DND-41 (cell line): ENCODE results near the gene BCAS3.

Experiments
- CTCF ChIP-seq: IDR thresholded peaks from 2 replicates; pipeline ENCODE4 v1.5.1; 2012; ENCODE audit warnings: borderline replicate concordance, low read length, moderate library complexity, mild to moderate bottlenecking; ENCODE audit not compliant: poor library complexity, severe bottlenecking; ENCODE audit errors: extremely low read depth
- EZH2 ChIP-seq: IDR thresholded peaks from 3 replicates; pipeline ENCODE4 v1.6.1; 2012; ENCODE audit warnings: borderline replicate concordance, low read depth, mild to moderate bottlenecking, moderate library complexity, low read length, inconsistent platforms; ENCODE audit not compliant: severe bottlenecking

DNA sequence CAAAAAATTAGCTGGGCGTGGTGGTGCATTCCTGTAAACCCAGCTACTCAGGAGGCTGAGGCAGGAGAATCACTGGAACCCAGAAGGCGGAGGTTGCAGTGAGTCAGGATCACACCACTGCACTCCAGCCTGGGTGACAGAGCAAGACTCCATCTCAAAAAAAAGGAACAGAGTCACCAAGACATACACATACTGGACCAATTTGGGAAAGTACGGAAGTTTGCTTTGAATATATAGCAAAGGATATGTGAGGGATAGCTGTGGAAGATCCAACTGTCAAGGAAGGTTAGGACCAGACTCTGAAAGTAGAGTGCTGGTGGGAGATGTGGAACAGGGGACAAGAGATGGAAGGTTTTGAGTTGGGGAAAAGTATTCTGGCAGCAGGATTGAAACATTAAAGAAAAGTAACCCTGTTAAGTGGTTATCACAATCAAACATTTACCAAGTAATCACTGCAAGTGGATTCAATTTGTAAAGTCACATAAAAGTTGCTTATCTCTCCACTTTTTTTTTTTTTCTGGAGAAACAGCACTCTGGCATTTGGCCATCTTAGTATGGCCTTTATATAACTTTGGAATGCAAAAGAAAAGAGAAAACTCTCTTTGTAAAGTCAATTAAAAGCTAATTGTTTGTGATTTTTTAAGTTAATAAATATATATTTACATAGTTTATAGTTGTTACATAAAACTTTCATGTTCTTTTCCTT is 462.6 kb downstream of the BCAS3 start:
- TF ChIP-seq CTCF (no peak), EZH2 (no peak)
